Thoracic aorta (tissue), 2 donors: ENCODE results near the gene METTL18. TPM values are rescaled to one million over a fixed set of nuclear protein-coding genes. Genes with fewer than 3 reads are reported as not detected.
"Not testable (repeated sequence)": the region's sequence is repeated elsewhere in the genome, so short reads cannot be mapped to it uniquely, and the experiment has no call there.

ENCODE experiments used
- ATAC-seq: fragments of 150-250 bp; one replicate; pipeline ENCODE4 v1.8.0; 2017; ENCODE audit warnings: low read depth; ENCODE audit not compliant: insufficient number of reproducible peaks, low FRiP score
- DNase-seq: peaks from one replicate; pipeline ENCODE4 v3.0.0-alpha.2; 2020; ENCODE audit warnings: low spot score
- H3K27ac ChIP-seq, 2 donors: fragments of 200-600 bp; sonication (generic); 1 replicate in 1 of 2; 2 replicates in 1 of 2; pipeline ENCODE4 v1.5.1; 2016; ENCODE audit warnings: mild to moderate bottlenecking in 2 of 2, moderate library complexity in 2 of 2
- H3K27me3 ChIP-seq: fragments of 200-600 bp; sonication (generic); replicated peaks from 2 replicates; pipeline ENCODE4 v1.6.0; 2016; ENCODE audit warnings: mild to moderate bottlenecking; ENCODE audit not compliant: insufficient read depth
- H3K36me3 ChIP-seq: fragments of 200-600 bp; sonication (generic); one replicate; pipeline ENCODE4 v1.5.1; 2016
- H3K4me1 ChIP-seq, 2 donors: fragments of 200-600 bp; sonication (generic); 1 replicate in 1 of 2; 2 replicates in 1 of 2; pipeline versions ENCODE4 v1.5.1 to v1.6.0; 2016; ENCODE audit warnings: low read depth in 2 of 2, mild to moderate bottlenecking in 1 of 2; ENCODE audit not compliant: control insufficient read depth in 1 of 2
- H3K4me3 ChIP-seq: fragments of 200-600 bp; sonication (generic); 2 replicates; pipeline ENCODE4 v1.5.1; 2016; ENCODE audit warnings: mild to moderate bottlenecking
- H3K9me3 ChIP-seq: fragments of 200-600 bp; sonication (generic); 2 replicates; pipeline ENCODE4 v1.5.1; 2016
- total RNA-seq, 2 donors: library from RNA; depleted of rRNA; stranded (reverse); fragments of >200 nt; gene quantifications; one replicate each; pipeline versions ENCODE4 v1.1.0 to v1.2.3, GENCODE V29; 2016
- TF ChIP-seq, protein P1 (sequence below): fragments of 200-600 bp; sonication (generic); IDR thresholded peaks from one replicate; pipeline ENCODE4 v1.5.1; 2019; ENCODE audit warnings: antibody characterized with exemption

The METTL18 gene
- total RNA-seq, 2 donors from 2014 or later: 6.8 to 13.0 TPM

DNA sequence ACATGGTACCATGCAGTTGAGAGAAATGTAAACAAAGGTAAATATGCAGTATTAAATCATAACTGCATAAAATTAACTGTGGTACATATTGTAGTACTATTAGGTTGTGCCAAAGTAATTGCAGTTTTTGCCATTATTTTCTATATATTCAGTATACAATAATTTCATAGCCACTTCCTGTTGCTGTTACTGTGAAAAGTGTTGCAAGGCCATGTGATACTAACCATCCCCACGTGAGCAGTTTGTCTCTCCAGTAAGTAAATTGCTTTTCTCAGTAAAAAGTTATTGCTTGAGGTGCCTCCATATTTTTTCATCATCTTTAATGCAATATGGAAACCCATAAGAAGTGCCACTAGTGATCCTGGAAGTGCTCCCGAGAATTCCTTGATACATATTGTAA is 19.6 kb upstream of the METTL18 start:
- ATAC-seq (no peak), DNase-seq (no peak)
- Histone ChIP-seq H3K27ac (no peak overlapping the region), H3K9me3 (no peaks in the 10 kb centered on the region), H3K36me3 (no peaks in the 10 kb centered on the region), H3K4me1 (no peaks in the 10 kb centered on the region), H3K27me3 (no peaks in the 10 kb centered on the region), H3K4me3 (no peak overlapping the region)
- TF ChIP-seq, protein P1, sequence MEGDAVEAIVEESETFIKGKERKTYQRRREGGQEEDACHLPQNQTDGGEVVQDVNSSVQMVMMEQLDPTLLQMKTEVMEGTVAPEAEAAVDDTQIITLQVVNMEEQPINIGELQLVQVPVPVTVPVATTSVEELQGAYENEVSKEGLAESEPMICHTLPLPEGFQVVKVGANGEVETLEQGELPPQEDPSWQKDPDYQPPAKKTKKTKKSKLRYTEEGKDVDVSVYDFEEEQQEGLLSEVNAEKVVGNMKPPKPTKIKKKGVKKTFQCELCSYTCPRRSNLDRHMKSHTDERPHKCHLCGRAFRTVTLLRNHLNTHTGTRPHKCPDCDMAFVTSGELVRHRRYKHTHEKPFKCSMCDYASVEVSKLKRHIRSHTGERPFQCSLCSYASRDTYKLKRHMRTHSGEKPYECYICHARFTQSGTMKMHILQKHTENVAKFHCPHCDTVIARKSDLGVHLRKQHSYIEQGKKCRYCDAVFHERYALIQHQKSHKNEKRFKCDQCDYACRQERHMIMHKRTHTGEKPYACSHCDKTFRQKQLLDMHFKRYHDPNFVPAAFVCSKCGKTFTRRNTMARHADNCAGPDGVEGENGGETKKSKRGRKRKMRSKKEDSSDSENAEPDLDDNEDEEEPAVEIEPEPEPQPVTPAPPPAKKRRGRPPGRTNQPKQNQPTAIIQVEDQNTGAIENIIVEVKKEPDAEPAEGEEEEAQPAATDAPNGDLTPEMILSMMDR: no peak

DNA sequence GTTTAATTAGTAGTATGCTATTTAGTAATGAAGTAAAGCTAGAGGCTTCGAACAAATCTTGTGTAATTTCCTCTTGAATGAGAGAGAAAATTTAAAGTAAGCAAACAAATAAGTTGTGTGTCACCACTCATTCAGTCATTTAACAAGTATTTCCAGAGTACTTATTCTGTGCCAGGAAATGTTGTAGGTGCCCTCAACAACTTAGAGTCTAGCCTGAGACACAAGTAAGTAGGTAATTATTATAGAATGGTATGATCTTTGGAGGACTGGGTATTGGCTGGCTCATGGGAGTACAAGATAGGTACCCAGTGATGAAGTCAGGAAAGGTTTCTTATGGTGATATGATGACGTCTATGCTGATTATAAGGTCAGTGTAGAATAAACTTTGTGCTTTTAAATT is 17.4 kb upstream of the METTL18 start:
- Histone ChIP-seq H3K4me1 (no peaks in the 10 kb centered on the region), H3K4me3 (no peak overlapping the region), H3K27me3 (no peaks in the 10 kb centered on the region), H3K9me3 (no peaks in the 10 kb centered on the region), H3K27ac (no peak overlapping the region), H3K36me3 (no peaks in the 10 kb centered on the region)
- ATAC-seq (no peak), DNase-seq (no peak)
- TF ChIP-seq, protein P1: no peak

DNA sequence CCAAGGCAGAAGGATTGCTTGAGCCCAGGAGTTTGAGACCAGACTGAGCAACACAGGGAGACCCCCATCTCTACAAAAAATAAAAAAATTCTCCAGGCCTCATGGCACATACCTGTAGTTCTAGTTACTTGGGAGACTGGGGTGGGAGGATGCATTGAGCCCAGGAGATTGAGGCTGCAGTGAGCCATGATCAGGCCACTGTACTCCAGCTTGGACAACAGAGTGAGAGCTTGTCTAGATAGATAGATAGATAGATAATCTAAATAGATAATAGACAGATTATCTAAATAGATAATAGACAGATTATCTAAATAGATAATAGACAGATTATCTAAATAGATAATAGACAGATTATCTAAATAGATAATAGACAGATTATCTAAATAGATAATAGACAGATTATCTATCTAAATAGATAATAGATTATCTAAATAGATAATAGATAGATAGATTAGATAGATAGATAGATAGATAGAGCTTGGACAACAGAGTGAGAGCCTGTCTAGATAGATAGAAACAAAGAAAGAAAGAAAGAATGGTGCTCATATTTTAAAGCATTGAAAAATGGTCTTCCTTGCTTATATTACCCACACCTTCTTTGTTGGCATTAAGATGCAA is 16.8 kb upstream of the METTL18 start:
- H3K9me3 ChIP-seq, ATAC-seq, H3K4me3 ChIP-seq, H3K4me1 ChIP-seq, DNase-seq, H3K27ac ChIP-seq, H3K36me3 ChIP-seq, H3K27me3 ChIP-seq: not testable (repeated sequence)

DNA sequence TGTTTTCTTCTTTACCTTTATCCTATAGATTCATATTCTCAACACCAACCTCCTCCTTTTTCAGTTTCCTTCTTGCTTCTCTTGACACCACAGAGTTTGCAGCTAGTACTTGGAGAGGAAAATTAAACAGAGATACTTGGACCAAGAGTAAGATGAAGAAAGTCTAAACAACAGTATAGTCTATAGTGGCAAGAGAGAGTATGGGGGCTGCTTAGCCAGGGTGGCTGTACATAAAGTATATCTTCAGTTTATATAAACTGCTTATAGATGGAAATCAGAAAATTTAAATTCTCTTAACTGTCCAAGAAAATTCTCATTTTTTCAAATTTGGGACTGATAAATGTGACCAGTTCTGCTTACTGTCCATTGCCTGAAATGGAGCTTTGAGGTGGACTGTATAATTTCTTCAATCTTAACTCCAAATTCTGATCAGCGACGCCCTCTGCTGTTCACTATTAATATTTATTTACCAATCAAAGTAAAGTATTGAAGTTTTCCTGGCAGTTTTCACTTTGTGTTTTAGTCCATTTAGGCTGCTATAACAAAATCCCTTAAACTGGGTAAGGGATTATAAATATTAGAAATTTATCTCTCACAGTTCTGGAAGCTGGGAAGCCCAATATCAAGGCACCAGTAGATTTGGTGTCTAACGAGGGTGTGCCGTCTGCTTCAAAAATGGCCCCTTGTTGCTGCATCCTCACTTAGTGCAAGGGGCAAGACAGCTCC is 14.8 kb upstream of the METTL18 start:
- H3K4me1 ChIP-seq: no peaks in the 10 kb centered on the region
- TF ChIP-seq, protein P1: peak; percentile 60
- no peak for ATAC-seq
- H3K27me3 ChIP-seq: no peaks in the 10 kb centered on the region
- no peak for DNase-seq
- H3K9me3 ChIP-seq: no peaks in the 10 kb centered on the region
- no peak overlapping the region for H3K4me3 ChIP-seq
- H3K27ac ChIP-seq: no peak overlapping the region
- no peaks in the 10 kb centered on the region for H3K36me3 ChIP-seq

DNA sequence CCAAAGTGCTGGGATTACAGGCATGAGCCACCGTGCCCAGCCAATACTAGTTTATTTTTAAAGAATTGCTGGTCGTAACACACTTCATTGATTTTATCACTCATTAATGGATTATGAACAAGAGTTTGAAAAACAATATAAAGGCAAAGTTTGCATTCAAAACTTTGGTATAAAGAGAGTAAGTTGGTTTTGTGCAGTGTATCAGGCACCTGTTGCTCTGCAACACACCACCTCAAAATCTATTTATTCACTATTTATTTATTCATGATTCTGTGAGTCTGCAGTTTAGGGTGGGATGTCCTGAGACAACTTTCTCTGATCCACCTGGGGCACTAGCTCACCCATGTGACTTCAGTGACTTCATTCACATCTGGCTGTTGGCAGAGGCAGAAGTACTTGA is 10.2 kb upstream of the METTL18 start:
- no peak for DNase-seq
- Histone ChIP-seq H3K27ac (no peak overlapping the region), H3K4me3 (no peak overlapping the region), H3K36me3 (no peaks in the 10 kb centered on the region), H3K4me1 (no peaks in the 10 kb centered on the region), H3K9me3 (no peaks in the 10 kb centered on the region), H3K27me3 (no peaks in the 10 kb centered on the region)
- TF ChIP-seq, protein P1: no peak
- no peak for ATAC-seq
